ENCODE measurements around the gene APLP2. TPM values are rescaled to one million over a fixed set of nuclear protein-coding genes. Genes with fewer than 3 reads are reported as not detected.

Gene APLP2
- total and polyA plus RNA-seq, 2 donors (not counting 1 experiment from before 2014, with no cell fraction given), result 409 to 508 TPM

DNA sequence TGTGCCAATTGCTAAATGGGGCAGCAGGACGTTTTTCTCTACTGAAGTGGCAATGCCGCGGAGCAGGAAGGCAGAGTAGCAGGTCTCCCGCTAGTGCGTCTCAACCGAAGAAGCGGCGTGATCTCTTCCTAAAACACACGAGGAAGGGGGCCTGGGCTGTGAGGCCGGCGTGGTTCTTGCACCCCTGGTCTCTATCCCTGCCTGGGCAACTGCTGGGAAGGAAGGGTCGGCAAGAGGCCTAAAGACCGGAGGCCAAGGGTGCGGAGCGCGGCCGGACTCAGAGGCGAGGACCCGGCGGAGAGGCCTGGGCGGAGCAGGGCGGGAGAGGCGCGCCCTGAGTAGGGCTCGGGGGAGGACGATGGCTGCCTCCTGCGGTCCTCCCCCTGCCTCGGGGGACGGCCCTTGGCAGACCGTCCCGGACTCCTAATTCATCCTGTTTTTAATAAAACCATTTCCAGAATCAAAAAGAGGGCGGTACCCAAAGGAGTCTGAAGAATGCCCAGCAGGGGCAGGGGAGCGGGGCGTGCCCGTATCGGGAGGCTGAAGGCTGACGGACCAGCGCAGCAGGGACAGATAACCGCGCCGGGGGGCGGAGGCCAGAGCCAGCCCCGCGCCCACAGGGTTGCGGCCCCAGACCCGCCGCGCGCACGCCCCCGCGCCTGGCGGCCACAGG lies 572 bp upstream of the APLP2 start:
- peak overlapping the region; percentile 69 for H3K4me2 ChIP-seq (ENCODE audit: extremely low read depth, insufficient read depth, low read length)
- H3K27me3 ChIP-seq (ENCODE audit: control insufficient read depth, insufficient read depth, low read length), result no peaks in the 10 kb centered on the region
- H3K9me3 ChIP-seq (ENCODE audit: control insufficient read depth, insufficient read depth, low read depth, low read length), result no peaks in the 10 kb centered on the region
- H3K27ac ChIP-seq (ENCODE audit: insufficient read depth, low read length), result peak overlapping the region; percentile 83
- peak; percentile 84 to 92 for DNase-seq (ENCODE audit: low read depth in 2 of 2)
- H3K9ac ChIP-seq (ENCODE audit: insufficient read depth, low read length), result peak overlapping the region; percentile 58
- peak overlapping the region; percentile 92 for H2AFZ ChIP-seq (ENCODE audit: low read length)
- peaks cover 5% of the 10 kb centered on the region for H3K4me1 ChIP-seq (ENCODE audit: control insufficient read depth, extremely low read depth, insufficient read depth, low read length)
- H4K20me1 ChIP-seq (ENCODE audit: control insufficient read depth, extremely low read depth, insufficient read depth, low read length), result peaks cover 6% of the 10 kb centered on the region
- H3K36me3 ChIP-seq (ENCODE audit: control insufficient read depth, insufficient read depth, low read length), result no peaks in the 10 kb centered on the region
- TF ChIP-seq, protein P1, sequence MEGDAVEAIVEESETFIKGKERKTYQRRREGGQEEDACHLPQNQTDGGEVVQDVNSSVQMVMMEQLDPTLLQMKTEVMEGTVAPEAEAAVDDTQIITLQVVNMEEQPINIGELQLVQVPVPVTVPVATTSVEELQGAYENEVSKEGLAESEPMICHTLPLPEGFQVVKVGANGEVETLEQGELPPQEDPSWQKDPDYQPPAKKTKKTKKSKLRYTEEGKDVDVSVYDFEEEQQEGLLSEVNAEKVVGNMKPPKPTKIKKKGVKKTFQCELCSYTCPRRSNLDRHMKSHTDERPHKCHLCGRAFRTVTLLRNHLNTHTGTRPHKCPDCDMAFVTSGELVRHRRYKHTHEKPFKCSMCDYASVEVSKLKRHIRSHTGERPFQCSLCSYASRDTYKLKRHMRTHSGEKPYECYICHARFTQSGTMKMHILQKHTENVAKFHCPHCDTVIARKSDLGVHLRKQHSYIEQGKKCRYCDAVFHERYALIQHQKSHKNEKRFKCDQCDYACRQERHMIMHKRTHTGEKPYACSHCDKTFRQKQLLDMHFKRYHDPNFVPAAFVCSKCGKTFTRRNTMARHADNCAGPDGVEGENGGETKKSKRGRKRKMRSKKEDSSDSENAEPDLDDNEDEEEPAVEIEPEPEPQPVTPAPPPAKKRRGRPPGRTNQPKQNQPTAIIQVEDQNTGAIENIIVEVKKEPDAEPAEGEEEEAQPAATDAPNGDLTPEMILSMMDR (conservative IDR thresholded peaks at IDR 0.05 in 1 of 2, IDR thresholded peaks at IDR 0.05 in 1 of 2; ENCODE audit: low read depth in 1 of 2, low read length in 2 of 2), result peak in 1 of 2 donors; percentile 15
- TF ChIP-seq EZH2 (IDR thresholded peaks at IDR 0.05; ENCODE audit: low read length, missing control alignments), result no peak
- H3K4me3 ChIP-seq (replicated peaks in 1 of 4; ENCODE audit: control extremely low read depth in 1 of 4, insufficient read depth in 1 of 4, low read depth in 3 of 4, low read length in 4 of 4), result peak overlapping the region; percentile 50 to 63 (median 57)
- H3K79me2 ChIP-seq (ENCODE audit: control insufficient read depth, insufficient read depth, low read length), result peaks cover 33% of the 10 kb centered on the region

DNA sequence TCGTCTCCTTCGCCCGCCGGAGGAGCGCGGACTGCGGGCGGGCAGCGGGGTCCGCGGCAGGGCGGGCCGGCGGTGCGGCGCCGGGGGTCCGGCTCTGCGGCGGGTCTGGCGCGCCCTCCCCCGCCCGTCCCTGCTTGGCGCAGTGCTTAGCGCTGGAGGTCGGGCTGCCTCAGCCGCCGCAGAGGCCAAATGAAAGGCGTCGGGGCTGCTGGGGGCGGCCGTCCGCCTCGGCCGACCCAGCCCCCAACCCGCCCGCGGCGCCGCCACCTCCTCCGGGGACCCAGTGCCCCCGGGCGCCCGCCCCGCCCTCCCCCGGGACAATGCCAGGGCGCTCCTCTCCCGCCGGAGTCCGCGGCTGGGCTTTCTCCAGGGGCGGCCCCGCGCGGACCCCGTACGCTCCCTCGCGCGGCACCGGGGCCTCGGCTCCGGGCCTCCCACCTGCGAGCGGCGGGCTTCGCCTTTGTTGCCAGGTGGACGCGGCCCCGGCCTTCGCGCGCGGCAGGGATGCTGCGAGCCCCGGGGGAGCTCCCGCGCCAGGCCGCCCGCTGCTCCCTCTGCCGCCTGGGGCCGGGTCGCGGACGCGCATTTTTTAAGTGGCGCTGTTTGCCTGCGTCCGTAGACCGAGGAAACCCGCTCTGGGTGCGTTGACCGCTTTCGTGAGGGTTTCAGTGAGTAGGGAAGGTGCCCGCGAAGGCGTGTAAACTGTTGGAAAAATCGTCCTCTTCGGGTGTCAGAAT lies 583 bp downstream of the APLP2 start:
- H4K20me1 ChIP-seq (ENCODE audit: control insufficient read depth, extremely low read depth, insufficient read depth, low read length), result peaks cover 6% of the 10 kb centered on the region
- no peaks in the 10 kb centered on the region for H3K9me3 ChIP-seq (ENCODE audit: control insufficient read depth, insufficient read depth, low read depth, low read length)
- H3K79me2 ChIP-seq (ENCODE audit: control insufficient read depth, insufficient read depth, low read length), result peaks cover 44% of the 10 kb centered on the region
- peaks cover 5% of the 10 kb centered on the region for H3K4me1 ChIP-seq (ENCODE audit: control insufficient read depth, extremely low read depth, insufficient read depth, low read length)
- H3K27ac ChIP-seq (ENCODE audit: insufficient read depth, low read length), result peak overlapping the region; percentile 76
- H3K36me3 ChIP-seq (ENCODE audit: control insufficient read depth, insufficient read depth, low read length), result no peaks in the 10 kb centered on the region
- H3K9ac ChIP-seq (ENCODE audit: insufficient read depth, low read length), result peak overlapping the region; percentile 78
- no peak for TF ChIP-seq EZH2 (IDR thresholded peaks at IDR 0.05; ENCODE audit: low read length, missing control alignments)
- TF ChIP-seq, protein P1 (conservative IDR thresholded peaks at IDR 0.05 in 1 of 2, IDR thresholded peaks at IDR 0.05 in 1 of 2; ENCODE audit: low read depth in 1 of 2, low read length in 2 of 2), result peak in 1 of 2 donors; percentile 8
- H2AFZ ChIP-seq (ENCODE audit: low read length), result peak overlapping the region; percentile 54
- peak; percentile 32 to 44 for DNase-seq (ENCODE audit: low read depth in 2 of 2)
- peak overlapping the region; percentile 79 for H3K4me2 ChIP-seq (ENCODE audit: extremely low read depth, insufficient read depth, low read length)
- no peaks in the 10 kb centered on the region for H3K27me3 ChIP-seq (ENCODE audit: control insufficient read depth, insufficient read depth, low read length)
- peak overlapping the region; percentile 74 to 93 (median 78) for H3K4me3 ChIP-seq (replicated peaks in 1 of 4; ENCODE audit: control extremely low read depth in 1 of 4, insufficient read depth in 1 of 4, low read depth in 3 of 4, low read length in 4 of 4)

DNA sequence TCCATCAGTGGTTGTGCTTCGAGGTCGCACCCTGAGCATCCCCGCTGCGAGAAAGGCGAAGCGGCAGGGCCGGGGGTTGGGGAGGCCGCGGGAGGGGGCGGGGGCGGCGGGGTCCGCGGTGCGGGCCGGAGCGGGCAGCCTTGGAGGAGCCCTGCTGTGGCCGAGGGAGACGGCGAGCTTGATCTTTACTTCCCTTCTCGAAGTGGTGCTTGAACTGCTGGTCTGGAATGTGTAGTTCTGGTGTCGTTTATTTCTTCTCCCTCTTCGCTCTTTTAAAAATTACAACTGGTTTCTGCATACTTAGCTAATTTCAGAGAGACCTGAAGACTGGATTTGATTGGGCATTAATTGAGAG lies 1.1 kb downstream of the APLP2 start:
- H3K9ac ChIP-seq (ENCODE audit: insufficient read depth, low read length), result peak overlapping the region; percentile 78
- peak overlapping the region; percentile 42 for H2AFZ ChIP-seq (ENCODE audit: low read length)
- TF ChIP-seq, protein P1 (conservative IDR thresholded peaks at IDR 0.05 in 1 of 2, IDR thresholded peaks at IDR 0.05 in 1 of 2; ENCODE audit: low read depth in 1 of 2, low read length in 2 of 2), result no peak
- no peak for TF ChIP-seq EZH2 (IDR thresholded peaks at IDR 0.05; ENCODE audit: low read length, missing control alignments)
- peaks cover 50% of the 10 kb centered on the region for H3K79me2 ChIP-seq (ENCODE audit: control insufficient read depth, insufficient read depth, low read length)
- H3K9me3 ChIP-seq (ENCODE audit: control insufficient read depth, insufficient read depth, low read depth, low read length), result no peaks in the 10 kb centered on the region
- H3K4me2 ChIP-seq (ENCODE audit: extremely low read depth, insufficient read depth, low read length), result peak overlapping the region; percentile 81
- H3K27me3 ChIP-seq (ENCODE audit: control insufficient read depth, insufficient read depth, low read length), result no peaks in the 10 kb centered on the region
- peak overlapping the region; percentile 74 to 93 (median 78) for H3K4me3 ChIP-seq (replicated peaks in 1 of 4; ENCODE audit: control extremely low read depth in 1 of 4, insufficient read depth in 1 of 4, low read depth in 3 of 4, low read length in 4 of 4)
- peak overlapping the region; percentile 64 for H3K27ac ChIP-seq (ENCODE audit: insufficient read depth, low read length)
- H3K4me1 ChIP-seq (ENCODE audit: control insufficient read depth, extremely low read depth, insufficient read depth, low read length), result peaks cover 5% of the 10 kb centered on the region
- peaks cover 6% of the 10 kb centered on the region for H4K20me1 ChIP-seq (ENCODE audit: control insufficient read depth, extremely low read depth, insufficient read depth, low read length)
- DNase-seq (ENCODE audit: low read depth in 2 of 2), result peak; percentile 31
- no peaks in the 10 kb centered on the region for H3K36me3 ChIP-seq (ENCODE audit: control insufficient read depth, insufficient read depth, low read length)
